ENCODE results near the gene ERGIC1. TPM values are rescaled to one million over a fixed set of nuclear protein-coding genes. Genes with fewer than 3 reads are reported as not detected.
A peak's percentile ranks its signal among the peaks of the same experiment; 100 is the strongest.

Gene ERGIC1
- total and polyA plus RNA-seq, 2 of the 8 experiments (the other 6 are each of a cell fraction or from before 2014, with no cell fraction given) = 95.3 to 106 TPM

- peaks cover 0 to 3% (median 0%) of the 10 kb centered on the region in 4 experiments; a peak in 4 of 7 replicates for H3K4me1 ChIP-seq (replicated peaks in 1 of 4; ENCODE audit: control insufficient read depth in 3 of 4, insufficient read depth in 4 of 4, low read length in 3 of 4)
- H4K20me1 ChIP-seq (replicated peaks in 1 of 2; ENCODE audit: control insufficient read depth in 1 of 2, insufficient read depth in 2 of 2, low read length in 2 of 2) = no peaks in the 10 kb centered on the region
- no peak overlapping the region for H2BK120ac ChIP-seq (replicated peaks; ENCODE audit: low read depth, low read length)
- no peak overlapping the region for H3K23ac ChIP-seq (ENCODE audit: insufficient read length)
- no peak overlapping the region for H2BK5ac ChIP-seq (ENCODE audit: low read depth, low read length)
- H3K4me3 ChIP-seq (ENCODE audit: extremely low read depth in 1 of 4, insufficient read depth in 2 of 4, low read depth in 3 of 4, low read length in 4 of 4) = no peak overlapping the region
- H3K4ac ChIP-seq (replicated peaks; ENCODE audit: insufficient read length, low read depth, low read length) = no peak overlapping the region
- no peaks in the 10 kb centered on the region for H3K9me3 ChIP-seq (ENCODE audit: insufficient read depth in 2 of 2, low read depth in 1 of 2, low read length in 1 of 2)
- H4K91ac ChIP-seq (replicated peaks; ENCODE audit: insufficient read length, low read length) = no peak overlapping the region
- H4K5ac ChIP-seq (ENCODE audit: insufficient read length, low read depth, low read length) = no peak overlapping the region
- 0 out of 2 replicates have a peak overlapping the region, but pooled peaks have one; percentile 12 for H2BK15ac ChIP-seq (ENCODE audit: low read length)
- no peak overlapping the region for H2AK5ac ChIP-seq (ENCODE audit: low read depth, low read length)
- H3K79me2 ChIP-seq (ENCODE audit: control insufficient read depth in 1 of 2, insufficient read depth in 2 of 2, low read length in 2 of 2) = no peaks in the 10 kb centered on the region
- H3K14ac ChIP-seq (ENCODE audit: insufficient read length) = no peak overlapping the region
- no peak overlapping the region for H3K4me2 ChIP-seq (ENCODE audit: insufficient read depth in 1 of 2, low read depth in 2 of 2, low read length in 2 of 2)
- POLR2A ChIA-PET (ENCODE audit: partially characterized antibody) = interaction anchor here (5.3 kb wide), 1 partner anchor 21 kb away, joined by 36 read pairs; the partner anchor contains the start of gene DUSP1
- no peak overlapping the region for H3K9ac ChIP-seq (replicated peaks in 1 of 4; ENCODE audit: extremely low read depth in 1 of 4, low read depth in 3 of 4, low read length in 3 of 4)
- CTCF ChIA-PET (ENCODE audit: partially characterized antibody) = interaction anchor here (0.9 to 1.7 kb wide), 4 partner anchors 11 to 78 kb away, joined by 3 to 6 read pairs (median 3); no protein-coding TSS in a partner anchor
- H3K27ac ChIP-seq (ENCODE audit: low read depth, low read length) = no peak overlapping the region
- 85% methylated on average over 5 of the region's 6 CpGs; no CpG with 5 or more reads in 1 of the 2 experiments for WGBS, 2 experiments (ENCODE audit: extremely low coverage in 1 of 2, insufficient coverage in 1 of 2, insufficient read length in 1 of 2, insufficient replicate concordance in 2 of 2, low coverage in 1 of 2, low lambda C conversion rate in 2 of 2, missing lambda C conversion rate in 1 of 2)
- H3K79me1 ChIP-seq (ENCODE audit: low read depth, low read length) = no peaks in the 10 kb centered on the region
- H3K56ac ChIP-seq (replicated peaks; ENCODE audit: insufficient read length, low read depth, low read length) = no peak overlapping the region
- no peak overlapping the region for H2BK20ac ChIP-seq (ENCODE audit: low read length)
- H3K23me2 ChIP-seq (ENCODE audit: low read depth, low read length) = no peaks in the 10 kb centered on the region
- H3K36me3 ChIP-seq (ENCODE audit: control insufficient read depth in 2 of 4, insufficient read depth in 4 of 4, low read length in 3 of 4) = no peaks in the 10 kb centered on the region
- FAIRE-seq = no peak
- DNase-seq (ENCODE audit: low read depth in 1 of 2, low spot score in 2 of 2) = no peak
- H2AFZ ChIP-seq (ENCODE audit: low read length) = no peak overlapping the region
- 0 out of 2 replicates have a peak overlapping the region, but pooled peaks have one; percentile 42 for H4K8ac ChIP-seq (ENCODE audit: extremely low read depth, insufficient read depth, low read length)
- H2BK12ac ChIP-seq (ENCODE audit: low read depth, low read length) = no peak overlapping the region
- no peak overlapping the region for H3K18ac ChIP-seq (ENCODE audit: extremely low read depth, low read length)
- peaks cover 0 to 2% (median 0%) of the 10 kb centered on the region in 4 experiments; a peak in 1 of 7 replicates for H3K27me3 ChIP-seq (replicated peaks in 1 of 4; ENCODE audit: control insufficient read depth in 3 of 4, extremely low read depth in 1 of 4, insufficient read depth in 3 of 4, low read length in 3 of 4)
- TF ChIP-seq EZH2 (IDR thresholded peaks at IDR 0.05; ENCODE audit: low read depth, low read length, severe bottlenecking) (no peak), NANOG (IDR thresholded peaks at IDR 0.05; ENCODE audit: insufficient read depth, low read depth, low read length, poor library complexity, severe bottlenecking) (no peak), HDAC6 (IDR thresholded peaks at IDR 0.05; ENCODE audit: low read depth, low read length) (no peak), ASH2L (IDR thresholded peaks at IDR 0.05; ENCODE audit: low read length) (no peak), TAF1 (IDR thresholded peaks at IDR 0.05; ENCODE audit: low read depth, low read length) (no peak), KDM5A (IDR thresholded peaks at IDR 0.05; ENCODE audit: low read length) (no peak), GTF2F1 (IDR thresholded peaks at IDR 0.05; ENCODE audit: borderline replicate concordance, low read depth, low read length) (no peak), MAX (IDR thresholded peaks at IDR 0.05) (no peak), FOSL1 (IDR thresholded peaks at IDR 0.05; ENCODE audit: insufficient read depth, low read depth, low read length) (no peak), CTCF (IDR thresholded peaks at IDR 0.05; ENCODE audit: control extremely low read depth in 1 of 3, insufficient read depth in 1 of 3, low read depth in 1 of 3, low read length in 3 of 3) (no peak)
Measured at GRCh38 chr5:172791286-172791685, 42.8 kb upstream of the ERGIC1 start.
